GM19397 (cell line): Measurements from ENCODE around the gene CYP4B1.
"Not testable (repeated sequence)": the region's sequence is repeated elsewhere in the genome, so short reads cannot be mapped to it uniquely, and the experiment has no call there.

ENCODE experiments used
- ATAC-seq: cut with Tn5 transposase; IDR thresholded peaks from one replicate; pipeline ENCODE4 v1.9.1; 2021; ENCODE audit warnings: mild to moderate bottlenecking, moderate library complexity; ENCODE audit not compliant: unreplicated experiment

Gene CYP4B1

GRCh38 chr1:46798810-46799209, at the start of gene CYP4B1:
TSS of gene CYP4B1 (plus strand) at chr1:46799046. CDS start at chr1:46799082, 36 bp downstream.
- ATAC-seq: no peak

GRCh38 chr1:46749404-46749803, 49.4 kb upstream of the CYP4B1 start:
- no peak for ATAC-seq

GRCh38 chr1:46749921-46750404, 48.9 kb upstream of the CYP4B1 start:
- no peak for ATAC-seq

GRCh38 chr1:46753985-46754384, 44.9 kb upstream of the CYP4B1 start:
- no peak for ATAC-seq

DNA sequence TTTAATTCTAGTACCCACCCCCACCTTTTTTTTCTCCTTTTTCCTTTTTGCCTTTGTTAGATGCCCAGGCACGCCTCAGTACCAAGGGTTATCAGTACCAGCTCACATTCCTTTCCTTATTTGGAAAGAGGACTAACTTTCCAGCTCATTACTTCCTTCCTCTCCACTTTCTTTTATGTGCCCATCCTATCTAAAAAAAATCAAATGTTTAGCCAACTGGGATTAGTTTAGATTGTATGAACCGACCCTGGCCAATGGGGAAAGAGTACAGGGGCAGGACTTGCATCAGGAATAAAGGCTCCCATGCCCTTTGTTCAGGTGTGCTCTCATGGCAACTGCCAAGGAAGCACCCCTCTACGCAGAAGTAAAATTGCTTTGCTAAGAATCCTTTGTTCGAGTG, 44.1 kb upstream of the CYP4B1 start:
- not testable (repeated sequence) for ATAC-seq

DNA sequence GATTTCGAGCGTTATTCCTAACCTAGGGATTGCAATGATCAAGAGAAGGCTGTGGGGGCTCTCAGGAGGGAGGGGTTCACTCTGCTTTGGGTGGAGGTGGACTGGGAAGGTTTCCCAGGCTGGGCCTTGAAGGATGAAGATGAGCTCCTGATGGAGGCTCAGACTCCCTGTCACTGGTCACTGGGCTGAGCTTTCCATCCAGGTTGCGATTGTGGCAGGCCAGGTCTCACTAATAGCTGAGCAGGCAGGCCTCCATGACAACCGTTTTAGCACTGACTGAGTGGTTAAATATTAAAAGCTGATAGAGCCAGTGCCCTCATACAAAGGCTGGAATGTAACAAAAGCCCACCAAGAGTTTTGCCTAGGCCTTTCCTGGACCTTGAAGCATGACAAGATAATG, 43.7 kb upstream of the CYP4B1 start:
- no peak for ATAC-seq

DNA sequence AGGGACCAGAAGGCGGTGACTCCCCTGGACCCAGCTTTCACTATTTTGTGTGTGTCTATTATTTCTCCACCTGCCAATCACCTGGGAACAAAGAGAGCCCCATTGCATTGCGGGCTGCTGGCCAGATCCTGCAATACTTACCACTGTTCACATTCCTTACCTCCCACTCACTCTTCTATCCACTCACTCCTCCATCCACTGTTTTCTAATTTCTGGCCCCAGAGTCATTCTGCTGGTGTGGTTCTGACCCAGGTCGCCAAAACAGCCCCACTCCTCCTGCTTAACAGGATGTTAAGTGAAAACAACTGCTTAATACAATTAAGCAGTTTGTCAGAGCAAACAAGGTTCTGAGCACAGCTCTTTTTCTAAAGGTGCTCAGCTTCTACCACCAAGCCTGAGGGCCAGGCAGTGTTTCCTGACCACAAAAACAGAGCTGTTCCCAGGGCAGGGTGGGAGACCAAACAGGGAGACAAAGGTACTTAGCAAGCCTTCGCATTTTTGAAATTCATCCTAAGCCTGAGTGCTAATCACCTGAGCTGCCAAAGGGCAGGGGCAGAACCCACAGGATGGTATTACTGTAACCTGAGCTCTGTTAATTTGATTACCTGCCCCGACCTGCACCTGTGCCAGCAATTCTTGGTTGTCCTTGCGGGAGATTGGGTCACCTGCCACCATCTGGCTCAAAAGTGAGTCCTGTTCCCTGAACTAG, 41.4 kb upstream of the CYP4B1 start:
- ATAC-seq: no peak

- no peak for ATAC-seq
Observed at GRCh38 chr1:46757956-46758528, 40.8 kb upstream of the CYP4B1 start.

- no peak for ATAC-seq
Observed at GRCh38 chr1:46760558-46761166, 38.2 kb upstream of the CYP4B1 start.

DNA sequence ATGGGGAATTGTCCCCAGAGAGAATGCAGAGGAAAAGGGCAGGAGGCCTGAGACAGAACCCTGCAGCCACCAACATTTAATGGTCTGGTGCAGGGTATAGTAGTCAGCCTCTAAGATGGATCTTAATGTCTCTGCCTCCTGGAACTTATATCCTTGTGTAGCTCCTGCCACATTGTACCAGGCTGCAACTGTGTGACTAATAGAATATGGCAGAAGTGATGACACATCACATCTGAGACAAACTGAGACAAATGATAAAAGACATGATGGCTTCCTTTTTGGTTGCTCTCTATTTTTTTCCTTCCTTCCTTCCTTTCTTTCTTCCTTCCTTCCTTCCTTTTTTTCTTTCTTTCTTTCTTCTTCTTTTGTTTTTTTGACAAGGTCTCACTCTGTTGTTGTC, 37.1 kb upstream of the CYP4B1 start:
- ATAC-seq: no peak

- ATAC-seq: no peak
Observed at GRCh38 chr1:46764402-46764801, 34.4 kb upstream of the CYP4B1 start.

DNA sequence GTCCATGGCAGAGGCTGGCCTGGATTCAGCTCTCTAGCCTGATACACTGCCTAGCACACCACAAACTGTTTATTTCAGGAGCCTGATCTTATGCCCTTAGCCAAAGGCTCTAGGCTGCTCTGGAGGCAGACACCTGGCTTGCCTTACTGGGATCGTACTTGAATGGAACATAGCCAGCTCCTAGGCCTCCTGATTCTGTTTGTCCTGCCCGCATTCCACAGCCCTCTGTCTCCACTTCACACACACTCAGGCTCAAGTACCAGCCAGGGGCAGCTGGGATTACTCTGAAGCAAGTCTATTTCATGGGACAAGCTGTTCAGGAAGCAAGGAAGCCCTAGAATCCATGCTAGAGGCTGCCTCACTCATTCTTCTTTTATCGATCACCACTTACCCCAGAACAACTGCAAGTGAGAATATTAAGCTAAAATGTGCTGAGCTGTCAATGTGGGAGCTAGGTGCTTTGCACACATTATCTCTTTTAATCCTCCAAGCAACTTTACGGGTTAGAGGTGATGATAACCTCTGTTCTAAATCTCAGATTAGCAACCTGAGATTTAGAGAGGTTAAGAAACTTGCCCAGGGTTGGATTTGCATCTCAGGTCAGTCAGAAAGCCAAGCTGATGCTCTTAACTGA, 31.1 kb upstream of the CYP4B1 start:
- no peak for ATAC-seq

DNA sequence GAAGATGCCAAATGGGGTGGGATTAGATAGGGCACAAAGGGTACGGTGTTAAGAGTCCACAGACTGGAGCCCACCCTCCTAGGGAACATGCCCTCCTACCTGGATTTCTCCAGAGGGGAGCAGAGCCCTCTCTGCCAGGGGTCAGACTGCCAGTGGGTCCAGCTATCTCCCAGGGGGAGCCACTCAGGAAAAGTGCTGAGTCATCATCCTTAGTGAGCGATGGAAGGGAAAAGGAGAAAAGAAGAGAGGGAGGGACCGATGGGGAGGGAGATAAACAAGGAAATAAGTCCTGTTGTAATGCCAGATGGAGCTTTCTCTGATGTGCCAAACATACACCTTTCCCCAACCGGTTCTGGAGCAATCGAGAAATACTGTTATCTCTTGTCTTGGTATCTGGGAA, 30.4 kb upstream of the CYP4B1 start:
- ATAC-seq: no peak

DNA sequence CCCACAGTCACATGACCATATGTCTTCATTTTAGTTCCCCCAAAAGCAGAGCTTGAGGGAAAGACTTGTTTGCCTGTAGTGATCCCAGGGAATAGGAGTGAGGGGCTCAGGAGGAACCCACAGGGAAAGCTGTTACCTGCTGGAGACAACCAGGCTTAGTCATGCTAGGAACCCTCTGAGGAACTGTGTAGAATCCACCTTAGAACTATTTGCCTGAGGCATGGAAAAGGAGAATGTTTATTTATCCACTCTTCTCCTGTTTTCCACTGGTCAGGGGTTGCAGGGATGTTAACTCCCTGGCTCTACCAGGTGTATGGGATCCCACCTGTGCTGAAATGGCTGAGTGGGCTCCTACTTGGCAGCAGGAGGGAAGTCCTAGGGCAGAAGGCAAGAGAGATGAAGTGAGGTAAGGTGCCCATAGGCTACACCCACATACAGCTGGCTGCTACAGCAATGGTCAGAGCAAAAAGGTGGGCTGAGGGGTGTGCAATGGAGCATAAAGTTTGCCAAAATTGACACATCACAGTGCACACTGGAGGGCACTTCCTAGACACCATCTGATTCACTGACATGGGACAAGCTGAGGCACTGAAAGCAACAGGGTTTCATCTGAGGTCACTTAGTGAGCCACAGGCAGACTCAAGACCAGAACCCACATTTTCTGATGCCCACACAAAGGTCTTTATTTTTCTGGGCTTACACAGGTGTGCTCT, 29.7 kb upstream of the CYP4B1 start:
- ATAC-seq: no peak

DNA sequence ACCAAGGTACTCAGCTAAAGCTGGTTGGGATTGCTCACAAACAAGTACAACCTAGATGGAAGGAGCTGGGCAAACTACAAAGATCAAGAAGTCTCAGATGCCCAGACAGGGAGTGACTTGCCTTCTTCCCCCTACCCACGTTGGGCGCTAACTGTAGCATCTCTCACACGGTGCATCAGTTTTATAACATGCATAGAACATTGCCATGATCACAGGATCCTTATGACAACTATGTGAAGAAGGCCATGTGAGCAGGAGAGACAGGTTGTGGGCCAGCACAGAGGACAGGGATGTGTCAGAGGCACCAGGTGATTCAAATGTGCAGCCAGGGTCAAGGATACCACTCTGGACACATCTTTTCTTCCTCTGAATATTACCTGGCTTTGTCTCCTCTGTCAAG, 28.3 kb upstream of the CYP4B1 start:
- ATAC-seq: no peak

DNA sequence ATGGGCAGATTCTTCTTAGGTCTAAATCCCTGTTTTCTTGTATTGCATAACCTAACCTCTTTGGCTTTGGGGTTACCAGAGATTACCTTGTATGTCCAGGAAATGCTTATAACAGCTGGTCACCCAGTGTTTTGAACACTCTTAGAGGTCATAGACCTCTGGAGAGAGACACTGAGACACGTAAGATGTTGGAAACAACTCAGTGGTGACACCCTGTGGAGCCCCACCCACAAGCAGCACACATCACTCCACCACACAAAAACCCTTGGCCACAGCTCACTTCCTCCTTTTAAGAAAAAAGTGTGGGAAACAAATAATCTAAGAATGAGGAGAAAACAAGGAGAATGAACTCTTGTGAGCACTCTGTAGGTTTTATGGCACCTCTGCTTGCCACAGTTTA, 26.3 kb upstream of the CYP4B1 start:
- ATAC-seq: no peak

DNA sequence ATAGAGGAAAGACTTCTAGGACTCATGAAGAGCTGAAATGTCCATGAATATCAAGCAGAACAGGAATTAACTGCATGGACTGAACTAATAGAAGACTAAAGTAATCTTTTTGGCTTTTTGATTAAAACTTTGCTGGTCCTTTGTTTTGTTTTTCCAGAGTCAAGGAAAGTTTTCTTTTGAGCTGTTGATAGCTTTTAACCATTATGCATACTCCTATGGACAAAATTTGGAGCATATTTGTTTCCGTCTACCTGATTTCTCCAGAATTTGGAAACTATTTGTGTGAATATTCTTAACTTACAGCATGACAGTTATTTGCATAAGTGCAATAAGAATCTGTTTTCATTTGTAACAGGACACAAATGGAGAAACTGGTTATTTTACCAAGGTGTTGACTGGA, 24.5 kb upstream of the CYP4B1 start:
- no peak for ATAC-seq

- not testable (repeated sequence) for ATAC-seq
Observed at GRCh38 chr1:46778456-46778855, 20.4 kb upstream of the CYP4B1 start.

DNA sequence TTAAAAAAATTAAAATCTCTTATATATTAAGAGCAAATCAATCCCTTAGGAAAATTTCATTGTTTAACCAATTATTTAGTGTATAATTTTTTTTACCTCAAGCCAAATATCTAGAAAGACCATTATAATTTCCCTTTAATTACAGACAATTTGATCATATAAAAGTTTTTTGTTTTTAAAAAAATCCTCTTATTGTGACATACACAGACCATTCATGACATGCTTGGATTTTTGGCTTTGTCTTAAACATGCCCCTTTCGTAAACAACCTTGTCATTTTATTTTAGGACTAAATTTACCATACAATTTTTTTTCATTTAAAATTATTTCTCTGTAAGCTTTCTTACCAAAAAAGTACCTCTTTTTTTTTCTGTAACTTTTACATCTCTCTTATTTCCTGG, 14.2 kb upstream of the CYP4B1 start:
- no peak for ATAC-seq

DNA sequence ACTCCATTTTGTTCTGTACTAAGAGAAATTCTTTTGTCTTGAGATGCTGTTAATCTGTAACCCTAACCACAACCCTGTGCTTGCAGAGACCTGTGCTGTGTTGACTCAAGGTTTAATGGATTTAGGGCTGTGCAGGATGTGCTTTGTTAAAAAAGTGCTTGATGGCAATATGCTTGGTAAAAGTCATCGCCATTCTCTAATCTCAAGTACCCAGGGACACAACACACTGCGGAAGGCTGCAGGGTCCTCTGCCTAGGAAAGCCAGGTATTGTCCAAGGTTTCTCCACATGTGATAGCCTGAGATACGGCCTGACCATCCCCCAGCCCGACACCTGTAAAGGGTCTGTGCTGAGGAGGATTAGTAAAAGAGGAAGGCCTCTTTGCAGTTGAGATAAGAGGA, 10.2 kb upstream of the CYP4B1 start:
- ATAC-seq: not testable (repeated sequence)

DNA sequence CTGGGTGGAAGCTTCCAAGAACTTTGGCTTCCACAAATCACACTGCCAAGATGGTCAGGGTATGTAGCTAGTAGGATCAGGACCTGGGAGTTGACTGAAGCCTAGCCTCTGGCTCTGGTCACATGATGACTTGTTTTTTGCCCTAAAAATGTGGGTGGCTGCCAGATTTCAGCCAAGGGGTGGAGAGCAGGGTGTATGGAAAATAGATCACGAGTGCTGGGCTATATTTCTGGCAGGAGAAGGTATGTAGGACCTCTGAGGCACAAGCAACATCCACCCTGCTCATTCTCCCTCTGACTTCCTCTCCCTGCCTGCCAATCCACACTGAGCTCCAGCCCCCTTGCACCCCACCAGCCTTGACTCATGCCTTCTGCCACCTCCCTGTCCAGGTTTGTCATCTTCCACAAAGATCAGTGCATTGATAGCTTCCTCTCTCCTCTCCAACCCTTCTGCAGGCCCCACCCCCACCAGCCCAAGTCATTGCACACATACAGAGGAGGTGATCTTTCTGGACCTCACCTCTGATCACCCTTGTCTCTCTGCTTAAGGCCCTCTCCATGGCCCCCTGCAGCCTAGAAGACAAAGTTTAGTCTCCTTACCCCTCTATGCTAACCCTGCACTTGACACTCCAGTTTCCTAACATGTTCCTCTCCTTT, 8.3 kb upstream of the CYP4B1 start:
- ATAC-seq: no peak
